ENCODE measurements around the gene ZNF544.

The ZNF544 gene

GRCh38 chr19:58228585-58229254 lies at the start of gene ZNF544:
TSS of gene ZNF544 (plus strand) at chr19:58228914. CDS start at chr19:58244024, 15,110 bp downstream.
- peak within 1 kb of the TSS; percentile 81 for H3K4me3 ChIP-seq (ENCODE audit: low read length)
- no peak for TF ChIP-seq ZNF274 (IDR thresholded peaks at IDR 0.05; ENCODE audit: low read depth, low read length)

- TF ChIP-seq ZNF274 (IDR thresholded peaks at IDR 0.05; ENCODE audit: low read depth, low read length), result no peak
- H3K4me3 ChIP-seq (ENCODE audit: low read length), result peak overlapping the region; percentile 49; the same call in 1 of the 2 replicates
Observed at GRCh38 chr19:58181902-58182576, 46.7 kb upstream of the ZNF544 start.

GRCh38 chr19:58182577-58182988 lies 46.1 kb upstream of the ZNF544 start:
- TF ChIP-seq ZNF274 (IDR thresholded peaks at IDR 0.05; ENCODE audit: low read depth, low read length), result no peak
- peak overlapping the region; percentile 91; the same call in 1 of the 2 replicates for H3K4me3 ChIP-seq (ENCODE audit: low read length)

GRCh38 chr19:58182989-58183816 lies 45.5 kb upstream of the ZNF544 start, which contains the start of gene ZNF274:
TSS of gene ZNF274 (plus strand) at chr19:58183061. CDS start at chr19:58183966, 905 bp downstream.
- no peak for TF ChIP-seq ZNF274 (IDR thresholded peaks at IDR 0.05; ENCODE audit: low read depth, low read length)
- peak within 1 kb of the TSS; percentile 91 for H3K4me3 ChIP-seq (ENCODE audit: low read length)

GRCh38 chr19:58183817-58184215 lies 44.9 kb upstream of the ZNF544 start:
- no peak for TF ChIP-seq ZNF274 (IDR thresholded peaks at IDR 0.05; ENCODE audit: low read depth, low read length)

GRCh38 chr19:58196901-58197616 lies 31.7 kb upstream of the ZNF544 start:
- H3K4me3 ChIP-seq (ENCODE audit: low read length), result no peak overlapping the region
- TF ChIP-seq ZNF274 (IDR thresholded peaks at IDR 0.05; ENCODE audit: low read depth, low read length), result peak; percentile 100

More at GRCh38 chr19:58183817-58184215, 44.9 kb upstream of the ZNF544 start:
- H3K4me3 ChIP-seq (ENCODE audit: low read length), result peak overlapping the region; percentile 91

GRCh38 chr19:58203814-58204475 lies 24.8 kb upstream of the ZNF544 start:
- no peak for TF ChIP-seq ZNF274 (IDR thresholded peaks at IDR 0.05; ENCODE audit: low read depth, low read length)
- no peak overlapping the region for H3K4me3 ChIP-seq (ENCODE audit: low read length)

- no peak overlapping the region for H3K4me3 ChIP-seq (ENCODE audit: low read length)
- no peak for TF ChIP-seq ZNF274 (IDR thresholded peaks at IDR 0.05; ENCODE audit: low read depth, low read length)
Observed at GRCh38 chr19:58204566-58204965, 24.1 kb upstream of the ZNF544 start.

- no peak overlapping the region for H3K4me3 ChIP-seq (ENCODE audit: low read length)
- TF ChIP-seq ZNF274 (IDR thresholded peaks at IDR 0.05; ENCODE audit: low read depth, low read length), result no peak
Observed at GRCh38 chr19:58209577-58209976, 19.1 kb upstream of the ZNF544 start.

- TF ChIP-seq ZNF274 (IDR thresholded peaks at IDR 0.05; ENCODE audit: low read depth, low read length), result peak; percentile 96
- no peak overlapping the region for H3K4me3 ChIP-seq (ENCODE audit: low read length)
Observed at GRCh38 chr19:58212336-58213074, 16.2 kb upstream of the ZNF544 start.

- peak; percentile 75 for TF ChIP-seq ZNF274 (IDR thresholded peaks at IDR 0.05; ENCODE audit: low read depth, low read length)
Observed at GRCh38 chr19:58213075-58213369, 15.7 kb upstream of the ZNF544 start.

GRCh38 chr19:58217069-58217481 lies 11.6 kb upstream of the ZNF544 start:
- no peak for TF ChIP-seq ZNF274 (IDR thresholded peaks at IDR 0.05; ENCODE audit: low read depth, low read length)
- no peak overlapping the region for H3K4me3 ChIP-seq (ENCODE audit: low read length)

More at GRCh38 chr19:58213075-58213369, 15.7 kb upstream of the ZNF544 start:
- no peak overlapping the region for H3K4me3 ChIP-seq (ENCODE audit: low read length)
